A673 (cell line): ENCODE results near the gene CBX1. TPM values are rescaled to one million over a fixed set of nuclear protein-coding genes. Genes with fewer than 3 reads are reported as not detected.

Experiments
- BruUV-seq: library from RNA; stranded (reverse); fragments of 400-500 nt; replicated peaks from 2 replicates; lab custom pipeline; 2021; lab: Mats Ljungman, UMichigan
- CTCF ChIA-PET: fragments of 300-600 bp; sonication (Branson Sonifier 250); formaldehyde crosslinking; loops from one replicate; lab custom pipeline; 2022; ENCODE audit warnings: antibody characterized with exemption; lab: Charles Lee
- POLR2A ChIA-PET: fragments of 300-600 bp; sonication (Branson Sonifier 250); formaldehyde crosslinking; loops from one replicate; lab custom pipeline; 2022; ENCODE audit warnings: antibody characterized with exemption; ENCODE audit not compliant: low non-redundant PET; lab: Charles Lee
- DNase-seq: peaks from one replicate; pipeline ENCODE4 v3.0.0-alpha.2; 2015; ENCODE audit warnings: low spot score
- H3K27ac ChIP-seq: fragments of 200-600 bp; sonication (generic); 2 replicates; pipeline ENCODE4 v1.5.1; 2016; ENCODE audit warnings: mixed run types, low read depth, mild to moderate bottlenecking, mixed read lengths, antibody characterized with exemption, low read length; ENCODE audit not compliant: poor library complexity, severe bottlenecking
- H3K27me3 ChIP-seq: fragments of 200-600 bp; sonication (generic); replicated peaks from 2 replicates; pipeline ENCODE4 v1.6.1; 2017; ENCODE audit warnings: mixed run types, low read depth, mild to moderate bottlenecking, mixed read lengths, antibody characterized with exemption, low read length; ENCODE audit not compliant: insufficient read depth, poor library complexity
- H3K36me3 ChIP-seq: fragments of 200-600 bp; sonication (generic); 2 replicates; pipeline ENCODE4 v1.6.1; 2016; ENCODE audit warnings: mixed run types, mild to moderate bottlenecking, mixed read lengths, antibody characterized with exemption, low read length; ENCODE audit not compliant: insufficient read depth, poor library complexity, severe bottlenecking
- H3K4me1 ChIP-seq: fragments of 200-600 bp; sonication (generic); 2 replicates; pipeline ENCODE4 v1.6.1; 2017; ENCODE audit warnings: mixed run types, mild to moderate bottlenecking, mixed read lengths, antibody characterized with exemption, low read length; ENCODE audit not compliant: insufficient read depth, poor library complexity, severe bottlenecking
- H3K4me3 ChIP-seq: fragments of 200-600 bp; sonication (generic); 2 replicates; pipeline ENCODE4 v1.5.1; 2016; ENCODE audit warnings: low read depth, mixed run types, mild to moderate bottlenecking, mixed read lengths, low read length; ENCODE audit not compliant: poor library complexity, severe bottlenecking
- H3K9me3 ChIP-seq: fragments of 200-600 bp; sonication (generic); 2 replicates; pipeline ENCODE4 v1.6.1; 2016; ENCODE audit warnings: mixed run types, low read depth, mild to moderate bottlenecking, mixed read lengths, antibody characterized with exemption, low read length; ENCODE audit not compliant: poor library complexity, severe bottlenecking
- EZH2 ChIP-seq: fragments of 200-600 bp; sonication (generic); IDR thresholded peaks from 2 replicates; pipeline ENCODE4 v1.6.1; 2017; ENCODE audit warnings: borderline replicate concordance, low read depth, mild to moderate bottlenecking, mixed read lengths, antibody characterized with exemption, low read length; ENCODE audit not compliant: poor library complexity, severe bottlenecking
- intact Hi-C: fragments of 100-400 bp; cut with micrococcal nuclease; formaldehyde crosslinking; loops from one replicate; pipeline ENCODE4 v1.10.0; 2022; ENCODE audit not compliant: unreplicated experiment
- total RNA-seq: library from RNA; stranded (reverse); gene quantifications from 2 replicates; pipeline ENCODE4 v1.2.3, GENCODE V29; 2021
- TF ChIP-seq, protein P1 (sequence below): fragments of 300-800, 200-600 bp; sonication (generic); conservative IDR thresholded peaks from 2 replicates; pipeline ENCODE4 v1.5.1; 2017; ENCODE audit warnings: low read depth, mild to moderate bottlenecking, antibody characterized with exemption, low read length, moderate library complexity, mixed read lengths

CBX1 gene
- total RNA-seq, 1 experiment from 2014 or later: 121 TPM

DNA sequence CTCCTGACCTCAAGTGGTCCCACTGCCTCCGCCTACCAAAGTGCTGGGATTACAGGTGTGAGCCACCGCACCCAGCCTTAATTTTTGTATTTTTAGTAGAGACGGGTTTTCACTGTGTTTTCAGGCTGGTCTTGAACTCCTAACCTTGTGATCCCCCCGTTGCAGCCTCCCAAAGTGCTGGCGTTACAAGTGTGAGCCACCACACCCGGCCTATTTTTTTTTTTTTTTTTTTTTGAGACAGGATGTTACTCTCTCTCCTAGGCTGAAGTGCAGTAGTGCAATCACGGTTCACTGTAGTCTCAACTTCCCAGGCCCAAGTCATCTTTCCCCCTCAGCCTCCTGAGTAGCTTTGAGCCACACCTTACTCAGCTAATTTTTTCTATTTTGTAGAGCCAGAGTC, 3.2 kb upstream of the CBX1 start:
- Histone ChIP-seq H3K4me3 (no peak overlapping the region), H3K27me3 (no peaks in the 10 kb centered on the region), H3K4me1 (peaks cover 13% of the 10 kb centered on the region), H3K9me3 (no peaks in the 10 kb centered on the region), H3K36me3 (no peaks in the 10 kb centered on the region), H3K27ac (no peak overlapping the region)
- ChIA-PET CTCF (no interaction called here), POLR2A (no interaction called here)
- no TSS peak for BruUV-seq
- no peak for DNase-seq
- intact Hi-C loops: no loop called here
- TF ChIP-seq, protein P1, sequence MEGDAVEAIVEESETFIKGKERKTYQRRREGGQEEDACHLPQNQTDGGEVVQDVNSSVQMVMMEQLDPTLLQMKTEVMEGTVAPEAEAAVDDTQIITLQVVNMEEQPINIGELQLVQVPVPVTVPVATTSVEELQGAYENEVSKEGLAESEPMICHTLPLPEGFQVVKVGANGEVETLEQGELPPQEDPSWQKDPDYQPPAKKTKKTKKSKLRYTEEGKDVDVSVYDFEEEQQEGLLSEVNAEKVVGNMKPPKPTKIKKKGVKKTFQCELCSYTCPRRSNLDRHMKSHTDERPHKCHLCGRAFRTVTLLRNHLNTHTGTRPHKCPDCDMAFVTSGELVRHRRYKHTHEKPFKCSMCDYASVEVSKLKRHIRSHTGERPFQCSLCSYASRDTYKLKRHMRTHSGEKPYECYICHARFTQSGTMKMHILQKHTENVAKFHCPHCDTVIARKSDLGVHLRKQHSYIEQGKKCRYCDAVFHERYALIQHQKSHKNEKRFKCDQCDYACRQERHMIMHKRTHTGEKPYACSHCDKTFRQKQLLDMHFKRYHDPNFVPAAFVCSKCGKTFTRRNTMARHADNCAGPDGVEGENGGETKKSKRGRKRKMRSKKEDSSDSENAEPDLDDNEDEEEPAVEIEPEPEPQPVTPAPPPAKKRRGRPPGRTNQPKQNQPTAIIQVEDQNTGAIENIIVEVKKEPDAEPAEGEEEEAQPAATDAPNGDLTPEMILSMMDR: no peak
- TF ChIP-seq EZH2: no peak

DNA sequence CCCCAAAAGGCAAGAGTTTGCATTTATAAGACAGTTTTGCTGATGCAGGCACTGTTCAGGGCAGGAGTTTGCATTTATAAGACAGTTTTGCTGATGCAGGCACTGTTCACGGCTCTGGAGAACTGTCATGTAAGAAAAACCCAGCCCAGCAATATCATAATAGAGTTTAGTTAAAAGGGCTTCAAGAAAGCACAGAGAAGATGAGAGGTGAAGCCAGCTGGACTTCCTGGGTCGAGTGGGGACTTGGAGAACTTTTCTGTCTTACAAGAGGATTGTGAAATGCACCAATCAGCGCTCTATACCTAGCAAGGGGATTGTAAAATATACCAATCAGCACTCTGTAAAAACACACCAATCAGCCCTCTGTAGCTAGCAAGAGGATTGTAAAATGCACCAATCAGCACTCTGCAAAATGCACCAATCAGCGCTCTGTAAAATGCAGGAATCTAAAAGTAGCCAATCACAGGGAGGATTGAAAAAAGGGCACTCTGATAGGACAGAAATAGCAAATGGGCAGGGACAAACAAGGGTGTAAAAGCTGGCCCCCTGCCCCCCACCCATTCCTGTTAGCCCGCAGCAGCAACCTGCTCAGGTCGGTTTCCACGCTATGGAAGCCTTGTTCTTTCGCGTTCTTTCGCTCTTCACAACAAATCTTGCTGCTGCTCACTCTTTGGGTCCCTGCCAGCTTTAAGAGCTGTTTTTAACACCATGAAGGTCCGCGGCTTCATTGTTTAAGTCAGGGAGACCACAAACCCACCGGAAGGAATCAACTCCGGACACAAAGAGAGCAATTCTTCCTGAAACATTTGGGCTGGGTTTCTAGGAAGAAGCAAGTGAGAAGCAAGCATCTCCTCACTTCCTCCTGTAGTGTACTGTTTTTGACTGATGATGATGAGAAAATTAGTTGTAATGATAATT, 1.8 kb upstream of the CBX1 start:
- no TSS peak for BruUV-seq
- H3K9me3 ChIP-seq: no peaks in the 10 kb centered on the region
- ChIA-PET POLR2A (no interaction called here), CTCF (no interaction called here)
- TF ChIP-seq EZH2: no peak
- TF ChIP-seq, protein P1: no peak
- H3K27me3 ChIP-seq: no peaks in the 10 kb centered on the region
- H3K4me3 ChIP-seq: no peak overlapping the region
- intact Hi-C loops: no loop called here
- no peak overlapping the region for H3K27ac ChIP-seq
- H3K4me1 ChIP-seq: peaks cover 6% of the 10 kb centered on the region
- H3K36me3 ChIP-seq: no peaks in the 10 kb centered on the region
- DNase-seq: no peak

DNA sequence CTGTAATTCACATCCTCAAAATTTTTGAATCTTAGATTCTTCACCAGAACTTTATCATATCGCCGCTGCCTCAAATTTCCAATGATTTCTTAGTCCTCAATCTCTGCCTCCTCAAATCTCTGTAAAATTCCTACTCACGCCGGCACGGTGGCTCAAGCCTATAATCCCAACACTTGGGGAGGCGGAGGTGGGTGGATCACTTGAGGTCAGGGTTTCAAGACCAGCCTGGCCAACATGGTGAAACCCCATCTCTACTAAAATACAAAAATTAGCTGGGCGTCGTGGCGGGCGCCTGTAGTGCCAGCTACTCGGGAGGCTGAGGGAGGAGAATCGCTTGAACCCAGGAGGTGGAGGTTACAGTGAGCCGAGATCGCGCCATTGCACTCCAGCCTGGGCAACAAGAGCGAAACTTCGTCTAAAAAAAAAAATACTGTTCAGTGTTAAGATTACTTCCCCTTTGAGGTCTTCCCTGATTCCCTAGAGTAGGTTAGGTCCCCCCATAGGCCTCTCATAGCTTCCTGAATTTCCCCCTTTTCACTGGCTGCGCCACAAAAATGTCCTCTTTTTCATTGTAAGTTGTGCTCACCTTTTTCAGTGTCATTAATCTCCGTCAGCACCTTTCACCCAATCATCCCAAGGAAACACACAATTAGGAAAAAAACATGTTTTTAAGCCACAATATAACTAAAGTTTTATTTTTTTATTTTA, 919 bp upstream of the CBX1 start:
- POLR2A ChIA-PET: no interaction called here
- no peak for TF ChIP-seq EZH2
- TF ChIP-seq, protein P1: no peak
- Histone ChIP-seq H3K27ac (no peak overlapping the region), H3K4me3 (no peak overlapping the region), H3K36me3 (no peaks in the 10 kb centered on the region), H3K4me1 (peaks cover 6% of the 10 kb centered on the region), H3K27me3 (no peaks in the 10 kb centered on the region), H3K9me3 (no peaks in the 10 kb centered on the region)
- intact Hi-C loops: no loop called here
- TSS peak; percentile 31 for BruUV-seq
- DNase-seq: no peak
- CTCF ChIA-PET: no interaction called here
